GM19467 (cell line): ENCODE results near the gene TBC1D22A.
"Not testable (repeated sequence)": the region's sequence is repeated elsewhere in the genome, so short reads cannot be mapped to it uniquely, and the experiment has no call there.

Experiments used
- ATAC-seq: cut with Tn5 transposase; IDR thresholded peaks from one replicate; pipeline ENCODE4 v1.9.1; 2021; ENCODE audit warnings: mild to moderate bottlenecking, moderate library complexity; ENCODE audit not compliant: unreplicated experiment

TBC1D22A gene

DNA sequence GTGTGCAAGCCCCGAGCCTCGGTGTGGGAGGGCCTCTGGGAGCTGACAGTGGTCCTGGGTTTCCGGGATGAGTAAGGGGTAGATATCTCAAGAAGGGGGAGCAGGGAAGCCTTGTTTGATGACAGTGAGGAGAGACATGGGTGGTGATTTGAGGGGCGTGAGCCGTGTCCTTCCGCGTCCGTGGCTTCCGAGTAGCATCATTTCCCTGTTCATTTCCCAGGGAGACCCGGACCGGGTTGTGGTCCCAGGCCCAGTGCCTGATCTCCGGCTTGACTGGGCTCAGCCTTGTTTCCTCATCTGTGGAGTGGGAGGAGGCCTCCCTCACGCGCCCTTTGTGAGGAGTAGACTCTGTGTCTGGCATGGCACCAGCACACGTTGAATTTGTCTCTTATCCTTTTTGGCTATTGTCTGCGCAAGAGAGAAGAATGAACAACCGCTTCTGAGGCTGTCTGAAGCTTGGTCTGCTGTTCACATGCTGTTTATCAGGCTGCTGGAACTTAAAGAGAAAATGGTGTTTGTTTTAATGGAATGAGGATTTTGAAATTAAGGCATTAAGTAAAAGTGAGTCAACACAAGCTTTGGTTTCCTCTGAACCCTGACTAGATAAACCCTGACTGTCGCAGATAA is 348.5 kb downstream of the TBC1D22A start:
- ATAC-seq = no peak

DNA sequence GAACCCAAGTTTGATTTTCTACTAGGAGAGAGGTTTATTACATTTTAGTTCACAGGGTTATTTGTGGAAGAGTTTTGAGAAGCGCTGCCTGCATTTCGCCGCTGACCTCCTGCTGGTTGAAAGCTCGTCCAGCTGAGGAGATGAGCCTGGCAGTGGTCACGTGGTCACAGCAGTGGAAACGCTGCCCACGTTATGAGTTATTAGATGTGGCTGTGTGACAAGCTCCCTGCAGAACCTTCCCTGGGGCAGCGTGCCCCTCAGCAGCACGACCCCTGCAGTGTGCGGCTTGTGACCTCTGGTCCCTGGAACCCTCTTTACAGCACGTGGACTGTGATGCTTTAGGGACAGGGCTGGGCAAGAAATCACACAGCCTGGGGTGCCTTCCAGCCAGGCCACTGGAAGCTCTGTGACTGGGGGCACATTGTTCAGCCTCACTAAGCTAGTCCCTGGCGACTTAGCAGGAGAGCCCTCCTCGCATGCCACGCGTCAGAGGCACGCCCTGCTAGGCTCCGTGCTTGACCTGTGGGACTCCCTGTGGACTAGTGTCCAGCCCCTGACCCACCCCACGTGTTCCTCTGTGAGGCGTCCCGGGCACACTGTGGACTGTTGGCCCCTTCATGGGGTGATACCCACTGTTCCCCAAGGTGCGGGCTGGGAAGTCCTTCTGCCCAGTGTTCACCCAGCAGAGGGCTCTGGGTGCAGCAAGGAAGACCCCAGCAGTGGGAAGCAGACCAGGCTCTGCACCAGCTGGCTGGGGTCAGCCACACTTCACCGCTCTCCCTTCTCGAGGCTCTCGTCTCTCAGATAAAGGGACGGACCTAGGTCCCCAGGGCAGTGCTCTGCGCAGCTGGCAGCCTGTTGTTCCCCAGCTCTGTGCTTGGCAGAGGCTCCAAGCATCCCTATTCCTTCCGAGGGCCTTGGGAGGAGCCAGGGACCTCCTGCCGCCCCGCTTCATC is 349.5 kb downstream of the TBC1D22A start:
- ATAC-seq = no peak

DNA sequence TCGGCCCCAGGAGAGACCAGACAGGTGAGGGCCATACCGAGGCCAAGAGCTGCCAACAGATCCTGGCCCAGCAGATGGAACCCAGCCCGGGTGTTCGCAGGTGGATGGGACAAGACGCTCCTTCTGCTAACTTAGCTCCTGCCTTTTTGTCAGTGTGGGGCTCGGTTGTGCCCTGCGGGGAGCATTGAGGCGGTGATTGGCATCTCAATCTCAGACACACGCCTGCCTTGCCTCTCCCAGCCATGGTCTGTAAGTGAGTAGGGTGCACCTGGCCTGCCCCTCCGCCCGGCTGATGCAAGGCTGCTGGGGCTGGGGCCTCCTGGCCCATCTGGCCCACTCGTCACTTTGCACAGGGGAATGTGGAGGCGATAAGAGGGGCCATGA is 350.1 kb downstream of the TBC1D22A start:
- ATAC-seq = no peak

DNA sequence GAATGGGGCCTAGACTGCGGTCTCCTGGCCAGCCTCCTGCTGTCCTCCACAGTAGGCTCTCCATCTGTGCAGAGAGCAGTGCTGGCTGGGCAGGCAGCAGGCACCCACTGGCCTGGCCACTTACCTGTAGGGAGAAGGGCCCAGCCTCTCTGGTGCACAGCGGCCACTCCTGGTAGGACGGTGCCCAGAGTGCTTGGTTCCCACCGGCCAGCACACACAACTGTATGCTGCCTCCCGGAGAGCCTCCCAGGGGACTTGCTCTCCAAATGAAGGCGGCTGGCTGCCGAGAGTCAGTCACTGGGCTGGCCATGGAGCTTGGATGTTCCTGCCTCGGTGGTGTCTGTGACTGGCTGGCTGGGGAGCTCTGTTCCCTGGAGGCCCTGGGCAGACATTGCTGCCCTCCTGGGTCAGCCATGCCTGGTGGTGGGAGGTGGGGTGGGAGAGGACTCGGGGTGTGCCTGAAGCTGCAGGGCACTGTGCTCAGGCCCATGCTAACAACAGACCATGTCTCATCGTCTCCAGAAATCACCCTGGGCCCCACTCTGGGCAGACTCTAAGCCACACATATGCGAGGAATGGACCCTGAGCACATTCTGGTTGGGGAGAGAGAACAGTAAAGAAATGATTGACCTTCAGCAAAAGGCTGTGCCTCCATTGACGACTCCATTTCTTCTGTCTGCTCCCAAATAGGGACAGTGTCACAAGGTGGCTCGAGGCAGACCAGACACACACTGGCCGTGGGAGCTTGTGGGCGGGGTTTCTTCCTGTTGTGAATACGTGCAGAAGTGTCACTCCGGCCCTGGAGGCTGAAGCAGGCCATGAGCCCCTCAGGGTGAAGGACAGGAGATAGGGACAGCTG is 350.8 kb downstream of the TBC1D22A start:
- no peak for ATAC-seq

DNA sequence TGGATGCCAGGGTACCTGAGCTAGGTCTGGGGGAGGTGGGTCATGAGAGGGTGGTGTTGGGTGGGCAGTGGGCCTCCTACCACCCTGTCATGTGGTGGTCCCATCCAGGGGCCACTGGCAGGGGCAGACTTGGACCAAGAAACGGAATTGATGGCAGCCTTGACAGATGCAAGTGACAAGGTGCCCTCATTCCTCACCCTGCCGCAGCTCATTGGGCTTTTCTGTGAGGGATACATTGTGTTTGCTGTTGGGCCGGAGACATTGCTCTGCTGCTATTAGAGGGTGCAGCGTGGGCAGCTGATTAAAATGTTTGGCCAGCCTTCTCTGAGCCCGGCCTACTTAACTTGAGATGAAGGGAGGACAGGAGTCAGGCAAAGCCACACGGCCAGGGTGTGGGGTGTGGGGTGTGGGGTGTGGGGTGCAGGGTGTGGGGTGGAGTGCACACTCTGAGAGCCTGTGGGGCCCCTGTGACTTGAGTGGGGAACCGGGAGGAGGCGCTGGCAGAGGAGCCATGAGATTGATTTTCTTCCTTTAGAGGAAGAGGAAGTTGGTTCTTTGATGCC is 351.5 kb downstream of the TBC1D22A start:
- ATAC-seq = no peak

DNA sequence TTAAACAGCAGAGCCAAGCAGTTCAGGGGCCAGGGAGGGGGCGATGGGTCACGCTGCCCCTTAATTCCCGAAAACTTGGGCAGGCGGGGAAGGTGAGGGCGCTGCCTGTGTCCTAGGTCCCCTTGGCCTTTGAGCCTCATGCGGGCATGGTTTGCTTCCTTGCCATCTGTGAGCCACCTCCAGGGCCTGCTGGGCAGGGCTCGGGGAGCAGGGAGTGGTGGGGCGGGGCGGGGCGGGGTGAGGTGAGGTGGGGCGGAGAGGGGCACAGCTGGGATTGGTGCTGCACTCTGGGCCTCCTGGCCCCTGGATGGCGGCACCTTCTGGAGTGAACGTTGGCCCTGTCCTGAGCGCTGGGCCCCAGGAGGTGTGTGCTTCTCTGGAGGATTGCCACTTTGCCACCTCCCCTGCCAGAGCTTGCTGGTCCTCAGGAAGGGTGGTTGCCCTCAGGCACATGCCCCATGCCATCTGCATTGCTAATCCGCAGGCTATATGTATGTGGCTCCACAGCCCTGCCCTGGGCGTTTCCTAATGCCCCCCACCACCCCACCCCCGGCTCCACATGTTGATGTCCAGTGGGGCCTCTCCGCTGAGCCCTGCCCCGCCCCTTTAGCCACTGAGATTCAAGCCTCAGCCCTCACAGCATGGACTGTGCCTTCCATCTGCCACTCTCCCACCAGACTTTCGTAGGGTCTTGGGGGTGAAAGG is 352.5 kb downstream of the TBC1D22A start:
- ATAC-seq = no peak

DNA sequence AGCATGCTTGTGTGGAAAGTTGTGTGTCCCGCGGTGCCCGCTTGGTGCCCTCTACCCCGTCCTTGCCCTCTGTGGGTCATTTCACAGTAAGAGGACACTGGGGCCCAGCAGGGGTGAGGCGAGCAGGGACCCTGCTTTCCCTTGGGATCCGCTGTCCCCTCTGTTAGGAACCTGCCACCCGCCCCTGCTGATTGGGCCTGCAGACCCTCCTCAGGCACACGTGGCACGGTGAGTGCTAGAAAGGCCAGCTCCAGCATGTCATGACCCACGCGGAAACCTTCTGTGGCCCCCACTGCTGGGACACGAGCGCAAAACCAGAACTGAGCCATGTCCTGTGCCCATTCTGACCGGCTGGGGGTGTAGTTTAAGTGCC is 353.1 kb downstream of the TBC1D22A start:
- ATAC-seq = no peak

DNA sequence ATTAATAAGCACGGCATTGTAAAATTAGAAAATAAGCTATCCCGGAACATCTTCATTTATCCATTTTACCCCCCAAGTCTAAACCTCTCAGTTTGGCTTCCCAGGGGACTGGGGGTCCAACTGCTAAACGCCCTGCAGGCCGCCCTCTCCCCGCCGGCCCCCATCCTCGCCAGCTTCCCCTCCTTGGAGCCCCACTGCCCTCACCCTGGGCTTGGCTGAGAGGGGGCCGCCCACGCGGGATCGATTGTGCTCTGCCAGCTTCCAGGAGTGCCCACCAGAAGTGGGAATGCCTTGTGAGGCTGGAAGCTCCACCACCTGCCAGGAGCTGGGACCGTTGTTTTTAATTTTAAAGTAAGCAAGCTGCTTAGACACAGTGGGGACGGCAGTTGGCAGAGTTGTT is 353.5 kb downstream of the TBC1D22A start:
- ATAC-seq = no peak

DNA sequence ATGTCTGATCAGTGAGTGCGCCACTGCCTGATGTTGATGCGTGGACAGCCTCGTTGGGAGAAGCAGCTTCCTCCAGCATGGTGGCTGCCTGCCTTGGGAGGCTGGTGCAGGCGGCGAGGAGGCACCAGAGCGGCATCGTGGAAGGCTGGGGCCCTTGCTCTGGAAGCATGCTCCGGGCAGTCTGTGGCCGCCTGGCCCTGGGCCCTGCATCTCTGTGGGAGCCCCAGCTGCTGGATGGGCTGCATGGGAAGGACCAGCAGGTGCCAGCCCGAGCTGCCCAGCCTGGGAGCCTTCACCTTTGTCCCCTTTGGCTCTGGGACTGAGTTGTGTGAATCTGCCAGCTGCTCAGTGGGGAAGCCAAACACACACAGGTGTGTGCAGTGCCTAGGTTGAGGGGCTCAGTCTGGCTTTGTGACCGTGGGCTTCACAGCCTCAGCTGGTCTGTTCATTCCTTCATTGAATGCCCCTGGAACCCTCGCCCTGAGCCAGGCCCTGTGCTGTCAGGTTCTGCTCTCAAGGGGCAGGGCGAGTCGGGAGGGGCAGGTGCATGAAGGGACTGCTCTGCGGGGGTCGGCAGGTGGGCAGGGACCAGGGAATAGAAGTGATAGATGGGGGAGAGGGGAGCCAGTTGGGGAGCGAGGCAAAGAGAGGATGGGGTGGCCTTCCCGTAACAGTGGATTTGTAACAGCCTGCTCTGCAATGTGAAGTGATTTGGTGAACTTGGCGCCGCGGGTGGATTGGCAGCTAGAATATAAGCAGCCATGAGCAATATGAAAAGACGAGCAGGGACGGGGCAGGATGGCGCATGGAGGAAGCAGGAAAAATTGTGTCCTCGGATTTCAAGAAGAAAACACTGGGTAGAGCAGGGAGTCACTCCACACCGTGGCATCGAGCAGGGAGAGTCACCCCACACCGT is 354.2 kb downstream of the TBC1D22A start:
- no peak for ATAC-seq

DNA sequence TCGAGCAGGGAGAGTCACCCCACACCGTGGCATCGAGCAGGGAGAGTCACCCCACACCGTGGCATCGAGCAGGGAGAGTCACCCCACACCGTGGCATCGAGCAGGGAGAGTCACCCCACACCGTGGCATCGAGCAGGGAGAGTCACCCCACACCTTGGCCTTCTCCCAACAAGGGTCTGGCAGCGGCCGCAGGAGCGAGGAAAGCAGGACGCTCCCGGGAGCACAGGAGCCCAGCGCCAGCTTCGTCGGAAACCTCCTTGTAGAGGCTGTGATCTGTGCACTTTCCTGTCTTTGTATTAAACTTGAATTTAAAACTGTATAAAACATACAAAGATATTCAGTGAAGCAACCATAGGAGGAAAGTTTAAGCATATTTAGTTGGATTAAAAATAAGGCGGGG is 355.0 kb downstream of the TBC1D22A start:
- ATAC-seq = not testable (repeated sequence)

DNA sequence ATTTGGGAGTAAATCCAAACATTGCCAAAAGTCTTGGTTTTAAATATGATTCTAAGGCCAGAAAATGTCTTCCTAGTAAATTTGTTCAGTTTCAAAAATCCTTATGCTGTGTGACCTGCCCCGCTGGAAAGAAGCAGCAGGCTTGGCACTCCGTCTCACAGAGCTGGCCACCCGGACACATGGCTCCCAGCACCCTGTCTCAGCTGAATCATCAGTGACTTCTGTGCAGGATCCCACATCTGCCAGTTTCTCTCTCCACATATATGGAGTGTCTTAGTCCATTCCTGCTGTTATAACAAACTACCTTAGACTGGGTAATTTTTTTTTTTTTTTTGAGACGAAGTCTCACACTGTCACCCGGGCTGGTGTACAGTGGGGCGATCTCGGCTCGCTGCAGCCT is 356.7 kb downstream of the TBC1D22A start:
- ATAC-seq = no peak

DNA sequence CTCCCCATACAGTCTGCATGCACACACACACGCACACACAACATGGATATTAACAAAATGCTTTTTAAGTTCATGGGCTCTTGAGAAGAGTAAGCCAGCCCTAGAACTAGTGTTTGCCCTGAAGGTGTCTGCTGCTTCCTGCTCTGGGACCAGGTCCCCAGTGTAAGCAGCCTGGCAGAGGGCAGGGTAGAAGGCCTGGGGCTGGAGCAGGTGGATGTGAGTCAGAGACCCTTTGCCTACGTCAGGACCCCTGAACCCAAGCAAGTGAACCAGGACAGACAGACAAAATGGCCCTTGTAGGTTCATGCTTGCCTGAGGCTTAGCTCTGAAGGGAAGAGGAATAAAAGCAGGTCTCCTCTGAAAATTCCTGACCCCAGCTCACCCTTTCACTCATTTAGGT is 357.9 kb downstream of the TBC1D22A start:
- no peak for ATAC-seq

DNA sequence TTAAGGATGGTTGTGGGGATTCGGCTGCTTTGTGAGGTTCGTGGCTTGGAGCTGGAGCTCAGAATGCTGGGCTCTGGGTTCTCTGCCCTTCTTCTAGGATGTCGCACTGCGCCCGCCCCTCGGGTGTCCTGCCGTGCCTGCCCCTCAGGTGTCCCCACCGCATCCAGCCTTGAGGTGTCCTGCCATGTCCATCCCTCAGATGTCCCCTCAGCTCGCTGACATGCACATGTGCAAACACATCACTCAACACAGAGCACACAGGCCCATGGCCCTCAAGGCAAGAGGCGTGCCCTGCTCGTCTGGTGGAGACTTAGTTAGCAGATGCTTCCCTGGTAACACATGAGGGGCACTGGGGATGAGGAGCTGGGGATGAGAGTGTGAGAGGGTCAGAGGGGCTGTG is 359.3 kb downstream of the TBC1D22A start:
- no peak for ATAC-seq

DNA sequence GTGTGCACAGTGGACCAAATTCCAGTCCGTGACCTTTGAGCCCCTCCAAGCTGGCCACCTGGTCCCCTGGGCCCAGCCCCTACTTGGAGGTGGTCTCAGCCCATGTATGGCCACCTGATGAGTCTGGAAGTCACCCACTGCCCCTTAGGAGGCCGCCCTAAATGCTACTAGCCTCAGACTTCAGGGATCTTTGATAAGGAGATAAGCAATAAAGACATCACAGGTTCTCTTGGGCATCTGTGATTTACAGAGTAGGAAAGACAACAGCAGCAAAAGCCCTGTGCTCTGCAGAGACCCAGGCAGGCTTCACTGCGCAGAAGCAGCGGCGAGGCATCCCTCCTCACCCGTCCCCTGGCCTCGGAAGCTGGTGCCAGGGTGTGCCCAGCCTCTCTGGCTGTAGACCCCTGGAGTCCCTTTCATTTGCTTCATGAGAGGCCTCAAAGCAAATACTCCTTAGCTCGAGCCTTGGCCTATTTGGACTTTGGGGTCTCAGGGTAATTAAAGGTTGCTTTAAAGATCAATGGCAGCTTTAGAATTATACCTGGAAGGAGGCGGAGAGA is 360.1 kb downstream of the TBC1D22A start:
- no peak for ATAC-seq

DNA sequence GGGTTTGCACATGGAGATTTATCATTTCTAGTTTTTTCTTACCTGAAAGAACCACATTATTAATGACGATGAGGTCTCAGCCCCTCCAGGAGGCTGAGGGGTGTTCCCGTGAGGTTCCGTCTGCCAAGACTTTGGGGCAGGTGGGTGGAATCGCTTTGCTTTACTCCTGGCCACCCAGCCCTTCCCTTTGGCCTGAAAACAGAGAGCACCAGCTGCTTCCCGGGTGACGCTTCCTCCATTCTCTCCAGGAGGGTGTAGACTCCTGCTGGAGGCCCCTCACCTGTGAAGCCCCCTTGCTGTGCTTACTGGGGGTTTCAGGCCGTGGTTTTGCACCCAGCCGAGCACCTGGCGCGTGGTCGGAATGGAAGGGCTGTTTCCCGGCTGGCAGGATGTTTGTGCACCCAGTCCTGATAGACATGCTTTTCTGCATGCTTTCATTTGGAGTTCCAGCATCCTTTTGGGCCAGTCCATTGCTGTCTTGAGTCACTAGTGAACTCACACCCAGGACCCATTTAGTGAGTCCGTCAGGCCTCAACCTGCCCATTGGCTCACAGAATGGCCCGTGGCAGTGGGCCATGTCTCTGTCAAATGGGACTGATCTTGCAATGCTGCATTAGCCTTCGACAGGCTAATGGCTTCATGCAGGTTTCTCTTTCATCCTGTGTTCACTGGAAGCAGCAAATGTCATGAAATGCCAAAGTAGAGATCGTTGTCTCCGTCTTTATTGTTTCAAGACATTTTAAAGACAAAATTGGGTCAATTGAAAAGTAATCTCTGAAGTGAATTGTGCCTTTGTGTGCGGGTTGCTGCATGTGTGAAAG is 360.8 kb downstream of the TBC1D22A start:
- ATAC-seq = no peak

DNA sequence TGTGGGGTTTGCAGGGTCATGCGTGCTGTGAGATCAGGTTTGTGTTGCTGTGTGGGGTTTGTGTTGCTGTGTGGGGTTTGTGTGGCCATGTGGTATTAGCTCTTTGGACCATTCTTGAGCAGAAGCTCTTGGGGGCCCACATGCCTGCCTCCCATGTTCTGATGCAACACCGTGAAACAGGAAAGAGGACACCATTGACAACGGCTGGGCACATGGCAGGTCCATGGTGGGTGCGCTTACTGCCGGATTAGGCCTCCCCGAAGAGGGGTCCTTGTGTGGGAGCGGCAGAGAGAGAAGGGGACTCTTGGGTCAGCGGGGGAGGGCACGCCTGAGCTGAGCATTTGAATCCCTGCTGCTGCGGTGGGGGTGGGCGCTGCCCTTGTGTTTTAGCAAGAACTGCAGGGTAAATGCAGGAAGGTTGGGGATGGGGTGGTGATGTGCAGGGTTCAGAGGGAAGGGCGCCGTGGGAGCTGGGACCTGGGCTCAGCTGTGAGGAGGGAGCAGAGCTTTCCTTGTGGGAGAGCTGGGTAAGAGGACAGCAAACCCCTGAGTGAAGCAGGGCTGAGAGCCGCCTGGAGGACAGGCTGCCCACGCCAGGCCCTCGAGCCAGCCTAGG is 361.5 kb downstream of the TBC1D22A start:
- ATAC-seq = no peak

DNA sequence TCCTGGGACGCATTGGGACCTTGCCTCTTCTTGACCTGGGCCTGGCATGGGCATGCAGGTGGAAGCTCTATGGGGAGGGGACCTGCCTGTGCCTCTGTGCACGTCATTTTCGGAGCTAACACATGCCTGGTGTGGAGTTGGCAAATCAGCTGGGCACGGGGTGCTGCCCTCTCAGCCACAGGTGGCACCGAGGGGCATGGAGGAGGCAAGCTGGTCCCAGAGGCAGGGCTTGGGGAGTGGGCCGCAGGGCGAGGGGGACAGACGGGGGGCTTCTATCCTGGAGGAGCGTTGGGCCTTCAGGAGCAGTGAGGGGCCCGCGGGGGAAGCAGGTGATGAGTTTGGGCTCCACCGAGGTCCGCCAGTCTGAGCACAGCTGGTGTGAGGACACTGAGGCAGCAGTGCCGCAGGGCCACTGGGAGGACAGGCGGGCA is 362.0 kb downstream of the TBC1D22A start:
- no peak for ATAC-seq

DNA sequence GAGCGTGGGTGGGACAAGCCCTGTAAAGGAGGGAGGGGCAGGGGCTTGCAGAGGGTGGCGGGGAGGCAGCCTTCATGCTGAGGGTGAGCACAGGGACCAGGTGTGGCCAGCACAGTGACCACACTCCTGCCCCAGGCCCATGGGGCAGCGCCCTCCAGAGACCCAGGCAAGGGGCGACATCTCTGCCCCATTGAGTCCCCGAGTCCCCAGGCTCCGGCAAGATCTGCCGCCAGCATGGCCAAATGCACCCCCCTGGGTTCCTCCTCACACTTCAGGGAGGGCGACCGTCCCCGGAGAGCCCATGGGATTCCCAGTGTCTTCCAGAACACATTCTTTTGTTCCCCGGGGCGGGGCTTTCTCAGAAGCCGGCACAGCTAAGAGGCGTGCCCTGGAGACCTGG is 362.5 kb downstream of the TBC1D22A start:
- no peak for ATAC-seq
